Activated naive CD4-positive, alpha-beta T cell treated with anti-CD3 and anti-CD28 coated beads for 36 hours (primary cell): ENCODE measurements around the gene PGAM2. TPM values are rescaled to one million over a fixed set of nuclear protein-coding genes. Genes with fewer than 3 reads are reported as not detected.

Experiments used
- CTCF ChIA-PET: fragments of 350-600 bp; sonication (Branson Sonifier 250); formaldehyde crosslinking; loops from one replicate; lab custom pipeline; 2021; ENCODE audit warnings: antibody characterized with exemption; lab: Charles Lee
- DNase-seq: peaks from one replicate; pipeline ENCODE4 v3.0.0-alpha.2; 2020
- H3K27ac Mint-ChIP-seq: one replicate; pipeline ENCODE4 v1.8.0; 2021; ENCODE audit warnings: mild to moderate bottlenecking, mixed read lengths
- H3K27me3 Mint-ChIP-seq: one replicate; pipeline ENCODE4 v1.8.0; 2021; ENCODE audit warnings: low read depth, mixed read lengths
- H3K36me3 Mint-ChIP-seq: one replicate; pipeline ENCODE4 v1.8.0; 2021; ENCODE audit warnings: low read depth, mixed read lengths
- H3K4me1 Mint-ChIP-seq: one replicate; pipeline ENCODE4 v1.8.0; 2021; ENCODE audit warnings: low read depth, mixed read lengths
- H3K4me3 Mint-ChIP-seq: one replicate; pipeline ENCODE4 v1.8.0; 2021; ENCODE audit warnings: mild to moderate bottlenecking, moderate library complexity, mixed read lengths
- H3K9me3 Mint-ChIP-seq: one replicate; pipeline ENCODE4 v1.8.0; 2021; ENCODE audit warnings: mixed read lengths
- intact Hi-C: fragments of 100-400 bp; cut with micrococcal nuclease; formaldehyde crosslinking; loops from one replicate; pipeline ENCODE4 v1.15.1; 2023
- total RNA-seq, 2 experiments: library from RNA; stranded (reverse); gene quantifications; one replicate each; pipeline ENCODE4 v1.2.3, GENCODE V29; 2021

PGAM2 gene
- total RNA-seq, 2 experiments from 2014 or later: 0.24 TPM; not detected in 1

DNA sequence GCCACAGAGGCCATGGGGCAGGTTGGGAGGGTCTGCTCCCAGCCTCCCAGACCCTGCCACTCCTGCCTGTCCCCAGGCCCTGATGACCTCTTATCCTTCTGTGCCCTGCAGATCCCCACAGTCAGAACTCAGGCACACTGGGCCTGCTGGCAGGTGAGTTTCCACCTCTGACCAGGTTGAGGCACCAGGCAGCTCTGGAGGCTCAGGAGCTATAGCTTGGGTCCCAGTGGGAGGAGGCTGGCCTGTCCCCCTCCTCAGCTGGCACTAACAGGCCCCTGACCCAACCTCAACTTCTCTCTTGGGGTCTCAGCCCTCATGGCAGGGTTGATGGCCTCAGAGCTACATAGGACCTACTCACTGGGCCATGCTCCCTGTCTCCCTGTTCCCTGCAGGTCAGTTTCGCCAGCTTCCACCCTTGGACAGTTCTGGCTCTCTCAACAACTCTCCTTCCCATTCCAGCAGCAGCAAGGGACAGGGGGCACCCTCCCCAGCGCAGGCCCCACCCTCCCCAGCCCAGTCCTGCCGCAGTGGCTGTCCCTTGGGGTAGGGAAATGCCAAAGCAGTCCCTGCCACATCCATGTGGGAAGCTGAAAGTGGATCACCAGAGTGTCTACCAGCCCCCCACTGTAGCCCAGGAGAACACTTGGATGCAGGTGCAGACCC is 36.1 kb upstream of the PGAM2 start:
- Mint-ChIP-seq H3K27me3 (no peaks in the 10 kb centered on the region), H3K4me1 (peaks cover 27% of the 10 kb centered on the region), H3K27ac (no peak overlapping the region), H3K9me3 (no peaks in the 10 kb centered on the region), H3K4me3 (no peak overlapping the region), H3K36me3 (no peaks in the 10 kb centered on the region)
- CTCF ChIA-PET: no interaction called here
- no peak for DNase-seq
- intact Hi-C loops: no loop called here

DNA sequence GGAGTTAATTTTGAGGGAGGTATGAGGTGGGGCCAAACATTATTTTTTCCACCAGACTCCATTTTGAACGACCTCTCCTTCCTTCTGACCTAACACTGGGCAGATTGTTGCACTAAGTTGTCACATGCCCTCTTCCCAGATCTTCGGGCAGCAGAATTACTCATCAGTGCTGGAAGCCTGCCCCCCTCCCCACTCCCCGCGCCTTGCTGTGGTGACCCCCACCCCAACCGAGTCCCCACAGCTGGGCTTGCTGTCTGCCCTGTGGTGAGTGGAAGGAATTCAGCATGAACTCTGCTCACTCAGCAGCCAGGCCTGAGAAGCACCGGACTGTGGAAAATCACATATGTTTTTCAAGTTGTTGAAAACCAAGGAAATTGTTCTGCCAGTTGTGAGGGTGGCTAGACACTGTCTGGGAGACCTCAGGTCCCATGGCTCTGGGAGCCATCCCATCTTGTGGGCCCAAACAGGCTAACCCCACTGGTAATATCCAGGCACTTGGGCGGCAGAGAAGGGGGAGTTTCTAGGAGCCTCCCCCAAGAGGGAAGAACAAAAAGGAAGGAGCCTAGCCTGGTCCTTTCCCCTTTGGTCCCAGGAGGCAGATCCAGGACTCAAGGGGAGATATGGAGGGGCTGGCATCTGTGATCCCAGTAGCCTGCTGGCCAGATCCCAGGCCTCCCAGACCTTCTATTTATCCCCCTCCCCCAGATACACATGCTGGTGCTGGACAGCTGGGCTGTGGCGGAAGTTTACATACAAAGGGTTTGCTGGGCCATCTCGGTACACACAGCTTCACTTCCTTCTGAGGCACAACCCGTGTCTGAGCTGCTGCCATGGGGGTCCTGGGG is 35.3 kb upstream of the PGAM2 start:
- Mint-ChIP-seq H3K9me3 (no peaks in the 10 kb centered on the region), H3K36me3 (no peaks in the 10 kb centered on the region), H3K27ac (no peak overlapping the region), H3K27me3 (no peaks in the 10 kb centered on the region), H3K4me1 (peaks cover 19% of the 10 kb centered on the region), H3K4me3 (no peak overlapping the region)
- CTCF ChIA-PET: no interaction called here
- intact Hi-C loops: no loop called here
- DNase-seq: no peak

GRCh38 chr7:44099669-44100068 is 34.3 kb upstream of the PGAM2 start:
- Mint-ChIP-seq H3K4me3 (no peak overlapping the region), H3K27ac (no peak overlapping the region), H3K4me1 (peaks cover 13% of the 10 kb centered on the region), H3K27me3 (no peaks in the 10 kb centered on the region), H3K9me3 (no peaks in the 10 kb centered on the region), H3K36me3 (no peaks in the 10 kb centered on the region)
- CTCF ChIA-PET: no interaction called here
- intact Hi-C loops: no loop called here
- DNase-seq: no peak

GRCh38 chr7:44098092-44099068 is 33.0 kb upstream of the PGAM2 start:
- CTCF ChIA-PET: interaction anchor here (0.8 to 2.0 kb wide), 3 partner anchors 7 to 79 kb away, joined by 5 to 7 read pairs (median 5); no protein-coding TSS in a partner anchor
- DNase-seq: no peak
- no peaks in the 10 kb centered on the region for H3K27me3 Mint-ChIP-seq
- H3K4me1 Mint-ChIP-seq: peaks cover 13% of the 10 kb centered on the region
- H3K36me3 Mint-ChIP-seq: no peaks in the 10 kb centered on the region
- no peak overlapping the region for H3K4me3 Mint-ChIP-seq
- H3K27ac Mint-ChIP-seq: no peak overlapping the region
- intact Hi-C loops: no loop called here
- no peaks in the 10 kb centered on the region for H3K9me3 Mint-ChIP-seq

DNA sequence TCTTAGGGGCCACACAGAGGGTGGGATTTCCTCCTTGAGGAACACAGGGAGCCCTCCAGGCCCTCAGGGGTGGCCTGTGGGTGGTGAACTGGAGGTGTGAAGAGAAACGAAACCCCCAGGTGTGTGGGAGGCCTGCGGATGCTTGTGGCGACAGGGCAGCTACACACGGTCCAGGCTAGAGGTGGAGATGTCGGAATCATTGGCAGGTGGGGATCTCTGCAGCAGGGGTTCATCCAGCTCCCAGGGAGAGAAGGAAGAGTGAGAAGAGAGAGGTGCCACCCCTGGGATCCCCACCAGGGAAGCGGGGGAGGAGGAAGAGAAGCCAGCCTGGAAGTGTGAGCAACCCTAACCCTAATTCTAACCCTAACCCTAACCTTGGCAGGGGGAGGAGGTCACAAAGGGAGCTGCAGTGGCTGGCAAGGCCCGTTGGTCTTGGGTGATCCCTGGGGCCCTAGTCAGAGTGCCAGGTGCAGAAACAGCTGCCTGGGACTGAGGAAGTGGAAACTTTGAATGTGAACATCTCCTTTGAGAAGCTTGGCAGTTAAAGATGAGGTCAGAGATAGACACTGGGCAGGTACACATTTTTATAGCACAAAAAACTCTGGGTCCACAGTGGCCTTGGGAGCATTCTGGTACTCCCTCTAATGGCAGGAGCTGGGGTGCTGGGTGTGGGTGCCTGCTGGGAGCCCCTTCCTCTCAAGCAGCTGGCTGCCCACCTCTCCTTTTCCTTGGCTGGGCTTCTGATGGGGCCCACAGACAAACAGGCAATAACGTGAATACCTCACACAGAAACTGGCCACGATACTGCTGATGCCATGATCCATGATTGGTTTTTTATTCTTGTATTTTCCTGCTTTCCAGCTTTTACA is 31.9 kb upstream of the PGAM2 start:
- peak; percentile 62 for DNase-seq
- Mint-ChIP-seq H3K27ac (no peak overlapping the region), H3K9me3 (no peaks in the 10 kb centered on the region), H3K4me3 (no peak overlapping the region), H3K36me3 (no peaks in the 10 kb centered on the region), H3K27me3 (no peaks in the 10 kb centered on the region), H3K4me1 (peaks cover 13% of the 10 kb centered on the region)
- intact Hi-C loops: no loop called here
- CTCF ChIA-PET: interaction anchor here (0.8 to 2.0 kb wide), 4 partner anchors 8 to 78 kb away, joined by 3 to 7 read pairs (median 5); no protein-coding TSS in a partner anchor

DNA sequence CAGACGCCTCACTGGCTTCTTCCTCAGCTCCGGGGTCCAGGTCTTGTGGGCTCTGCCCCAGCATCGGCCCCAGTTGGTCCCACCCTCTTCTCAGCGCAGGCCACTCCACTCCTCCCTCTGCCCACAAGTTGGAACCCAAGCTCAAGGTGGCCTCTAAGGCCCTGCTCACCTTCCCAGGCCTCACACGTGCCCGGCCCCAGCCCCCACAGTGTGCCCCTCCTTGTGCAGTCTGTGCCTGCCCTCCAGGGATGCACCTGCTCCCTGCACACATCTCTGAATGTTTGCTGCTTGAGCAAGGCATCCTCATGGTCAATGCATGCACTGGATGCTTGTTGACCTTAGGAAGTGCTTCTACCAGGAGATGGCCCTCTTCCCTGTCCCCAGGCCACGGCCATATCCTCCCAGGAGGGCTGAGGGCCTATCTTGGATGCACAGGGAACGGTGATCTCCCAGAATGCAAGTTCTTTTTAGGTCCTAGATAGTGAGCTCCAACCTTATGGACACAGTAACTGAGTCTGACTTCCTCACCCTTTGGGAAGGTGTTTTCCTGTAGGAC is 31.0 kb upstream of the PGAM2 start:
- CTCF ChIA-PET: interaction anchor here (0.9 kb wide), 1 partner anchor 15 kb away, joined by 3 read pairs; no protein-coding TSS in a partner anchor
- Mint-ChIP-seq H3K4me1 (peaks cover 13% of the 10 kb centered on the region), H3K27ac (no peak overlapping the region), H3K36me3 (no peaks in the 10 kb centered on the region), H3K9me3 (no peaks in the 10 kb centered on the region), H3K27me3 (no peaks in the 10 kb centered on the region), H3K4me3 (no peak overlapping the region)
- no peak for DNase-seq
- intact Hi-C loops: no loop called here

DNA sequence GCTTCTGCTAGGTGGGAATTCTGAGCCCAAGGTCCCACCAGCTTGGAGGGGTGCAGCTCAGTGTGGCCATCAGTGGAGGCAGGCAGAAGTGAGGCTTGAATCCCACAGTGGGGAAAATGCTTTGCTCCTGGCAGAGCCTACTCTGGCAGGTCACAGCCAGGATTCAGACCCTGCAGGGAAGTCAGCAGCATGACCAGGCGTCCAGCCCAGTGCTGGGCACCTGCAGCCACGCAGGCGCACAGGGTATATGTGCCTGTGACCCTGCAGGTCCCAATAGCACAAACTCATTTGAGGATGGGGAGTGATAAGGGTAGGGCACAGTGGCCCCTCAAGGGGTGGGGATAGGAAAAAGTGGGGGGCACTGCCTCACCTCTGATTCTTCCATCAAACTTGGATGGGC is 30.4 kb upstream of the PGAM2 start:
- H3K27ac Mint-ChIP-seq: no peak overlapping the region
- CTCF ChIA-PET: no interaction called here
- no peak overlapping the region for H3K4me3 Mint-ChIP-seq
- intact Hi-C loops: no loop called here
- no peak for DNase-seq
- H3K36me3 Mint-ChIP-seq: no peaks in the 10 kb centered on the region
- no peaks in the 10 kb centered on the region for H3K27me3 Mint-ChIP-seq
- H3K4me1 Mint-ChIP-seq: peaks cover 13% of the 10 kb centered on the region
- no peaks in the 10 kb centered on the region for H3K9me3 Mint-ChIP-seq

- CTCF ChIA-PET: no interaction called here
- intact Hi-C loops: no loop called here
- Mint-ChIP-seq H3K4me1 (peaks cover 13% of the 10 kb centered on the region), H3K27ac (no peak overlapping the region), H3K27me3 (no peaks in the 10 kb centered on the region), H3K4me3 (no peak overlapping the region), H3K36me3 (no peaks in the 10 kb centered on the region), H3K9me3 (no peaks in the 10 kb centered on the region)
- DNase-seq: no peak
Measured at GRCh38 chr7:44094883-44095592, 29.7 kb upstream of the PGAM2 start.

GRCh38 chr7:44094365-44094764 is 29.0 kb upstream of the PGAM2 start:
- CTCF ChIA-PET: no interaction called here
- Mint-ChIP-seq H3K4me1 (peaks cover 13% of the 10 kb centered on the region), H3K27me3 (no peaks in the 10 kb centered on the region), H3K4me3 (no peak overlapping the region), H3K36me3 (no peaks in the 10 kb centered on the region), H3K9me3 (no peaks in the 10 kb centered on the region), H3K27ac (no peak overlapping the region)
- intact Hi-C loops: no loop called here
- no peak for DNase-seq

DNA sequence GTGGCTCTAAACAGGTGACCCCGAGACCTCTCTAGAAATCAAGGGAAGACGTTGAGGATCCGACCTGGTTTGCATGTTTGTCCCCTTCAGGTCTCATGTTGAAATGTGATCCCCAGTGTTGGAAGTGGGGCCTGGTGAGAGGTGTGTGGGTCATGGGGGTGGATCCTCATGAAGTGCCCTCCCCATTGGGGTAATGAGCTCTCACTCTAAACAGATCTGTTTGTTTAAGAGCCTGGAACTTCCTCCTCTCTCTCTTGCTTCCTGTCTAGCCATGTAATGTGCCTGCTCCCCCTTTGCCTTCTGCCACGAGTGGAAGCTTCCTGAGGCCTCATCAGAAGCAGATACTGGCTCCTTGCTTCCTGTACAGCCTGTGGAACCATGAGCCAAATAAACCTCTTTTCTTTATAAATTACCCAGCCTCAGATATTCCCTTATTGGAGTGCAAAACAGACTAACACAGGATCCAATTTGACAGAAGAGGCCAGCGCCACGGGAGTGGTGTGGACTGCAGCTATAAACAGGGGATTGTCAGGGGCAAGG is 27.8 kb upstream of the PGAM2 start:
- CTCF ChIA-PET: no interaction called here
- Mint-ChIP-seq H3K36me3 (no peaks in the 10 kb centered on the region), H3K4me1 (peaks cover 13% of the 10 kb centered on the region), H3K27ac (no peak overlapping the region), H3K27me3 (no peaks in the 10 kb centered on the region), H3K4me3 (no peak overlapping the region), H3K9me3 (no peaks in the 10 kb centered on the region)
- intact Hi-C loops: no loop called here
- DNase-seq: no peak
